GM19035 (cell line): ENCODE results near the gene APEH.

Experiments
- ATAC-seq: cut with Tn5 transposase; IDR thresholded peaks from one replicate; pipeline ENCODE4 v1.9.1; 2021; ENCODE audit not compliant: unreplicated experiment

APEH gene

GRCh38 chr3:49723628-49724551 lies 49.7 kb downstream of the APEH start, which contains the start of gene GMPPB:
Gene GMPPB, minus strand, starts transcription at chr3:49723951. Its CDS starts 225 bp downstream, at chr3:49723726.
- peak; percentile 75 for ATAC-seq

DNA sequence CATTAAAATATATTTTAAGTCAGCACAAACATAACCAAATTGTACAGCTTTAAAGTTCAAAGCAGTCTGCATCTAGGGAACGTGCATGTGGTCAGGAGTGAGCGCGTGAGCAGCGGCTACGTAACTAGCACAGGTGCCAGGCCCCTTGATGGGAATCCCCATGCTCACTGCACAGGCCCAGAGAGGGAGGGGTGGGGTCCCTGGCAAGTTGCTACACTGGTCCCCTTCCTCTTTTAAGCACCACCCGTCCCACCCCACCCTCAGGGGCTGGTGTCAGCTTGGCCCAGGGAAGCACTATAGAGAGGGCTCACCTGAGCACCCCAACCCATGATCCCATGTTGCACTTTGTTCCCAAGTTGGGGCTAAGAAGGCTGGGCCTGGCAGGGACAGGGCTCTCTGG lies 50.4 kb downstream of the APEH start:
- ATAC-seq: no peak

DNA sequence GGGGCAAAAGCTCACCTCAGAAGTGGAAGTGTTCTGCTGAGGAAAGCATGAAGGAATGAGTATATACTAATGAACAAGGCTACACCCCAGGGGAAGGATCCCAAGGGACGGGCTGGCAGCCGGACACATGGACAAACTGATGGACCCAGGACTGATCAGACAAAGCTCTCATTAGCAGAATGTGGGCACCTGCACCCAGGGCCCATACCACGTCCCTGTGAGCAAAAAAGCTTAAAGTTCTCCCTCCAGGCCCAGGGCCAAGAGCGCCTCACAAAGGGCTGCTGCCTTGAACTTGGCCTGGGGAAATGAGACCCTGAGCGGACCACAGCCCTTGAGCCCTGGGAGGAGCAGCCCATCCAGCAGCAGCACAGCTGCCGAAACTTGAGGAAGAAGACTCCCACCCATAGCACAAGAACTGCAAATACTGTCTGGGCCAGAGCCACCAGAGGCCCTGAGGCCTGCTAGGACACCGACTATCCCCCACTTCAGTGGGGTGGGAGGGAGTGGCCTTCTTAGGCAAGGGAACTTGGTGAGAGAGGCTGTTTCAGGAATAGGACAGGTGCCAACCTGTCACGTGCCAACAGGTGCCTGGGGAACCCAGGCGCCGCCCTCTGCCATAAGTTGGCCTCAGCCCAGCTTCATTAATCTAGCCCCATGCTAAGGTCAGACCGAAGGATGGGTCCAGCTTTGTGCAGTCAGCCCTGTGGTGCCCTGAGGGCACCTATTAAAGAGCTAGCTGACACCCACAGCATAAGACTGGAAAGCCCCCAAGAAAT lies 51.9 kb downstream of the APEH start:
- ATAC-seq: no peak

GRCh38 chr3:49727154-49727923 lies 53.2 kb downstream of the APEH start:
- ATAC-seq: no peak

DNA sequence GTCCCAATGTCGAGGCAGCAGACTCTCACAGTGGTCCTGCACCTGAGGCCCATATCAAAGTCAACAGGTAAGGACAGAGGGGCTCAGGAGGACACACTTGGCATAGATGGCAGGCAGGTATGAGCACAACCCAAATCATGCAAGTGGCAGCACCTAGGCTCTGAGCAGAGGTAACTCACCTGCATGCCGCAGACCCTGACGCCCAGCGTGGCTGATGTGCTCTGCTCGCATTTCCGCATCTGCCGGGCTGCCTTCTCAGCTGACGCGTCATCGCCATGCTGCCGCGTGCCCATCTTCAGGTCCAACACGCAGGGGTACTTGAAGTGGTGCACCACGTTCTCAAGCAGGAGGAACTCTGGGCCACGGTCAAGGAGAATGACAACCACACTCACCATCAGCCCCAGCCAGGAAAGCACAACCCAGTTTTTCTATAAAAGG lies 53.8 kb downstream of the APEH start:
- no peak for ATAC-seq

DNA sequence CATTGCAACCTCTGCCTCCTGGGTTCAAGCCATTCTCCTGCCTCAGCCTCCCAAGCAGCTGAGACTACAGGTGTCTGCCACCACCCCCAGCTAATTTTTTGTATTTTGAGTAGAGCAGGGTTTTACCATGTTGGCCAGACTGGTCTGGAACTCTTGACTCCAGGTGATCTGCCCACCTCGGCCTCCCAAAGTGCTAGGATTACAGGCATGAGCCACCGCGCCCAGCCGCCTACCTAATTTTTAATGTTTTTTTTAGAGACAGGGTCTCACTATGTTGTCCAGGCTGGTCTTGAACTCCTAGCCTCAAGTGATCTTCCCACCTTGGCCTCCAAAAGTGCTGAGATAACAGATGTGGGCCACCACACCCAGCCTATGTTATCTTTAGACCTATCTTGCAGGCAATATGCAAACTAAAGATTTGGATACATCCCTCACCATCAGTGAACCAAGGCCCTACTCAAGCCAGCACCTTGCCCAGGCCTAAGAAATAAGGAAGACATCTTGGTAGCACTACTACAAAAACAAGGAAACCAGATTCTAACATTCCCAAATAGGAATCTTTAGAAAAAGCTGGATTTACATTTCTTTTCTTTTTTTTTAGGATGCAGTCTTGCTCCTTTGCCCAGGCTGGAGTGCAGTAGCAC lies 55.9 kb downstream of the APEH start:
- ATAC-seq: no peak

- no peak for ATAC-seq
These were observed 58.4 kb downstream of the APEH start for GRCh38 chr3:49732597-49732996.

DNA sequence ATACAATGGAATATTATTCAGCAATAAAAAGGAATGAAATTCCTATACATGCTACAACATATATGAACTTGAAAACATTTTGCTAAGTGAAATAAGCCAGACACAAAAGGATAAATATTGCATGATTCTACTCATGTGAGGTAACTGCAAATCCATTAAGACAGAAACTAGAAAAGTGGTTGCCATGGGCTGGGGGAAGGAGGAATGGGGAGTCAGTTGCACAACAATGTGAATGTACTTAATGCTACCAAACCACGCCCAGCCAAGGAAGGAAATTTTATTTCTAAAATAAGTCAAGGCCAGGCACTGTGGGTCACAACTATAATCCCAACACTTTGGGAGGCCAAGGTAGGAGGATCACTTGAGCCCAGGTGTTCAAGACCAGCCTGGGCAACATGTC lies 59.4 kb downstream of the APEH start:
- no peak for ATAC-seq
